Measurements from ENCODE around the gene ZBTB7C.

ZBTB7C gene

GRCh38 chr18:48036641-48037421, 372.4 kb downstream of the ZBTB7C start:
- no peak for TF ChIP-seq CTCF (conservative IDR thresholded peaks at IDR 0.05; ENCODE audit: low read depth, low read length)
- no peak for DNase-seq (ENCODE audit: low read depth)
- H3K4me3 ChIP-seq (ENCODE audit: low read length) = no peak overlapping the region

- TF ChIP-seq CTCF (conservative IDR thresholded peaks at IDR 0.05; ENCODE audit: low read depth, low read length) = no peak
- H3K4me3 ChIP-seq (ENCODE audit: low read length) = no peak overlapping the region
- DNase-seq (ENCODE audit: low read depth) = no peak
These were observed 373.0 kb downstream of the ZBTB7C start for GRCh38 chr18:48036226-48036625.

- TF ChIP-seq CTCF (conservative IDR thresholded peaks at IDR 0.05; ENCODE audit: low read depth, low read length) = no peak
- DNase-seq (ENCODE audit: low read depth) = no peak
These were observed 373.7 kb downstream of the ZBTB7C start for GRCh38 chr18:48035556-48035860.

DNA sequence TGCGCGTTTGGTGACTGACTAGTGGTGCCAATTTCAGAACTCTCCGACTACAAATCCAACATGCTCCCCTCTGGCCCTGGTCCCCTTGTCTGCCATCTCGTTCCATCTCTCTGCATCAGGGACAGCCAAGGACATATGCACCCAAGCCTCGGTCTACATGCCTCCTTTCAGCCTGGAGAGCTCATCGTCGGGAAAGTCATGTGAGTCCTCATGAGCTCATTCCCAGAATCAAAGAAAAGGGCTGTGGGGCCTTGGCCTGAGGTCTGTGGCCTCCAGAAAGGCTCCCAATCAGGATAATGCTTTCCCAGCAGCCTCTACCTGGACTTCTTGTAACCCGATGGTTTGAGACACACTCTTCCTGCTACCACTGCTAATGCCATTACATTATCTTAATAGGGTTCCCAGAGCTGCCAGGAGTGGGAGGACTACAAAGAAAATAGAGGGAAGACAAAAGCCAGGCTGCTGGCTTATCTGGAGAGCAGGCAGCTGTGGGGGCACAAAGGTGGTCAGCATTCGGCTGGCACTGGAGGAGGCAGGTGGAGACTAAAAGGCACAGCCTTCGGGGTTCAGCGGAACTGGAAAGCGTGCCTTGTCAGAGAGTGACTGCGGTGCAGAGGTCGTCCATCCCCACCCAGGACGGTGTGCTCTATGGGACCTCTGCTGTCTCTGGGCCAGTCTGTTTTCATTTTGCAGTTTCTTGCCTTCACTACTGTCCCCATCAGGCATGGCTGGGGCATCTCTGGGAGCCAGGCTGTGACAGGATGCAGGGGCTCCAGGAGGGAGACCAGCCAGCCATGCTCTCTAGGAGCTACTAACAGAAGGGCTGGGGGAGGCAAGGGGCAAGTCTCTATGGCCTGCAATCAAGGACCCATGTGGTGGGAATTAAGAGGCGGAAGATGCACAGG, 374.3 kb downstream of the ZBTB7C start:
- TF ChIP-seq CTCF (conservative IDR thresholded peaks at IDR 0.05; ENCODE audit: low read depth, low read length) = no peak
- no peak for DNase-seq (ENCODE audit: low read depth)
- H3K4me3 ChIP-seq (ENCODE audit: low read length) = no peak overlapping the region

More at GRCh38 chr18:48035556-48035860, 373.7 kb downstream of the ZBTB7C start:
- H3K4me3 ChIP-seq (ENCODE audit: low read length) = no peak overlapping the region

DNA sequence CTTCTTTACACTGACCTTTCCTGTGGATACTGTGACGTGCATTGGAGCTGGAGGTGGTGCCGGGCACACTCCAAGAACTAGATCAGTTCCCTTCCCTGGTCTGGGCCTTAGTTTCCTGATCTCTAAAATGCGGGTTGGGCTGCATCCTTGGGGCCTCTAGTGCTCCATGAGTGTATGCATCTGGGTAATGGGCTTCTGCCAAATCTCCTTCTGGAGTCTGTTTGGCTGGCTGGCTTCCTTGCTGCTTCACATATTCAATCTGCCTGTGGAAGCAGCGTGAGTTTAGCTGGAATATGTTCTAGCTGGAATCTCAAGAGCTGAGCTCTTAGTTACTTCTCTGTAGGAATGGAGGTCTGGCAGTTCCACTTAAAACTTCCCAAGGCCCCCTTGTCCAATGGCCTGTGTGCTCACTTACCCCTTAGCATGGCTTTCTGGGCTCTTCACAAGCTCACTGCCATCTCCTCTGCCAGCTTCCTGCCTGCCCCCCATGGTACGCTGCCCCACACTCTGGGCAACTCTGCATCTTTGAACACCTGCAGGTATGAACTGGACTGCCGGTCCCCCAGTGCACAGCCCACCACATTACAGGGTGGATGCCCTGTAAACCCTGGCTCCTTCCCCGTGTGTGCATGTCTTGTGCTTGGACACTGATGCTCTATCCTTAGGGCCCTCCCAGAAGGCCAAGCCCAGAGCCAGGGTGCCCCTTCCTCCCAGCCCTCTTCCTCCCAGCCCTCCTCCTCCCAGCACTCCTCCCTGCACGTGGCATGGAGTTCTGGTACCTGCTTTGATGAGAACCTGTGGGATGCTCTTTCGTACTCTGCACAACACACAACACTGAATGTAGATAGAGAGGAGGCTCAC, 375.2 kb downstream of the ZBTB7C start:
- H3K4me3 ChIP-seq (ENCODE audit: low read length) = no peak overlapping the region
- TF ChIP-seq CTCF (conservative IDR thresholded peaks at IDR 0.05; ENCODE audit: low read depth, low read length) = no peak
- no peak for DNase-seq (ENCODE audit: low read depth)

DNA sequence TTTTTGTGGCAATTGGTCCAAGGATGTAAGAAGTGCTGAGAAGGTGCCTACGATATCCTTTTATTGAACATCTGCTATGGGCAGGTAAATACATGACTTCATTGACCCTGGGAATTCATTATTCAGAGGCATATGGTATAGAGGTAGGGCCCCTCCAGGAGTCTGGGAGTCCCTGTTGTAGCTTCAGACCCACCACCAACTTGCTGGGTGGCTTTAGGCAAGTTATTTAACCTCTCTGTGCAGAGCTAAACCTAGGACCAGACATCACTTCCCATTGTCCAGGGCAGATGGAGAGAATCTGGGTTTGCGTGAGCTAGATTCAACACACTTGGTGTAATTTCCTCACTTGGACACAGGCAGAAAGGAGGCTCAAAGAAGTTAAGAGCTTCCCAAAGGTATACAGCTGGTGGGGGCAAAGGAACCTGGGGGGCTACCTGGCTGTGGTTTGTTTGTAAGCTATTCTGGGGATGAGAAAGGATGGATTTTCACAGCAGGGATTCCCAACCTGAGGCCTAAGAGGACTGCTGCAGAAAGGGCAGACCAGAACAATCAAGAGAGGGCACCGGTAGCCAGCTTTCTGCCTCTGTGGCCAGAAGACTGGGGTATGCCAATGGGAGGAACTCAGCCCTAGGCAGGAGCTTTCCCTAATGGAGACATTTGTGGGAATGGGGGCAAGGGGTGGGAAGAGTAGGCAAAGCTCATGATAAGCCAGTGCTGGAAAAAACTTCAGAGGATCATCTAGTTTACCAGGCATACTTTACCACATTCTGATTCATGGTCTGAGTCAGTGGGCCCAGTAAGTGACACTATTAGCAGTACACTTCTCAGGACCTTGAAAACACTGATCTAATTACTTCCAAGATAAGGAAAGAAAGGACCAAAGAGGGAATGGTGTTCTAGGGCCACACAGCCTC, 376.1 kb downstream of the ZBTB7C start:
- no peak for DNase-seq (ENCODE audit: low read depth)
- H3K4me3 ChIP-seq (ENCODE audit: low read length) = no peak overlapping the region
- no peak for TF ChIP-seq CTCF (conservative IDR thresholded peaks at IDR 0.05; ENCODE audit: low read depth, low read length)
